Measurements from ENCODE around the gene CHRNE. TPM values are rescaled to one million over a fixed set of nuclear protein-coding genes. Genes with fewer than 3 reads are reported as not detected.

Gene CHRNE
- 0.25 and 0.66 TPM in 2 replicates for total RNA-seq (2012; rRNA removed)

GRCh38 chr17:4903051-4903818 lies at the start of gene CHRNE:
TSS of gene CHRNE (minus strand) at chr17:4903098. CDS start at chr17:4903063, 35 bp downstream.
- H3K9me3 ChIP-seq (replicated peaks; ENCODE audit: low read length): no peaks in the 10 kb centered on the region
- peaks cover 14% of the 10 kb centered on the region for H3K4me1 ChIP-seq (ENCODE audit: control insufficient read depth, insufficient read depth, low read length)
- H3K36me3 ChIP-seq (ENCODE audit: insufficient read depth, low read length): peaks cover 5% of the 10 kb centered on the region
- H3K4me2 ChIP-seq (ENCODE audit: low read length): peak within 1 kb of the TSS; percentile 48
- H3K4me3 ChIP-seq (ENCODE audit: low read length): no peak within 1 kb of the TSS
- no peak within 1 kb of the TSS for H3K9ac ChIP-seq (ENCODE audit: low read depth, low read length)
- H3K27me3 ChIP-seq (ENCODE audit: control insufficient read depth, insufficient read depth, low read length): peaks cover 3% of the 10 kb centered on the region

DNA sequence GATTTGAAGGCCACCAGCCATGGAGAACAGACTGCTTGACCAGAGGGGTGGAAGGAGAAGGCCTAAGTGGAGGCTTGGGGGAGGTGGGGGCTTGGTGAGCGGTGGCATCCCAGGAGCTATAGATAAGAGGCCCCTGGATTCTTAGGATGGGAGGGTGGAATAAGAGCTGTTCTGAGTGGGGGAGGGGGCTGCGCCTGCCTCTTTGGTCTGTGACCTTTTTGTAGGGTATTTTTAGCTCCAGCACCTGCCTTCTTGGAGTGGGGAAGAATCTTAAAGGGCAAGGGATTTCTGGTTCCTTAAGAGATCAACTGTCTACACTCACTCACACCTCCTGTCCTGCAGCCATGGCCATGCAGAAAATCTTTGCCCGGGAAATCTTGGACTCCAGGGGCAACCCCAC lies 48.6 kb upstream of the CHRNE start:
- Histone ChIP-seq H3K4me2 (ENCODE audit: low read length) (peak overlapping the region; percentile 92), H3K36me3 (ENCODE audit: insufficient read depth, low read length) (peaks cover 12% of the 10 kb centered on the region), H3K4me1 (ENCODE audit: control insufficient read depth, insufficient read depth, low read length) (peaks cover 40% of the 10 kb centered on the region), H3K9ac (ENCODE audit: low read depth, low read length) (no peak overlapping the region), H3K9me3 (replicated peaks; ENCODE audit: low read length) (no peaks in the 10 kb centered on the region), H3K4me3 (ENCODE audit: low read length) (peak overlapping the region; percentile 66), H3K27me3 (ENCODE audit: control insufficient read depth, insufficient read depth, low read length) (no peaks in the 10 kb centered on the region)

- H3K36me3 ChIP-seq (ENCODE audit: insufficient read depth, low read length): peaks cover 17% of the 10 kb centered on the region
- H3K4me3 ChIP-seq (ENCODE audit: low read length): peak within 1 kb of the TSS; percentile 66
- peak within 1 kb of the TSS; percentile 81 for H3K9ac ChIP-seq (ENCODE audit: low read depth, low read length)
- peaks cover 41% of the 10 kb centered on the region for H3K4me1 ChIP-seq (ENCODE audit: control insufficient read depth, insufficient read depth, low read length)
- peak within 1 kb of the TSS; percentile 92 for H3K4me2 ChIP-seq (ENCODE audit: low read length)
- no peaks in the 10 kb centered on the region for H3K9me3 ChIP-seq (replicated peaks; ENCODE audit: low read length)
- no peaks in the 10 kb centered on the region for H3K27me3 ChIP-seq (ENCODE audit: control insufficient read depth, insufficient read depth, low read length)
Measured at GRCh38 chr17:4950746-4951204, 47.9 kb upstream of the CHRNE start, which contains the start of gene ENO3. TSS of gene ENO3 (plus strand) at chr17:4951119. CDS start at chr17:4951830, 711 bp downstream.

GRCh38 chr17:4950075-4950745 lies 47.3 kb upstream of the CHRNE start:
- H3K9ac ChIP-seq (ENCODE audit: low read depth, low read length): peak overlapping the region; percentile 81
- no peaks in the 10 kb centered on the region for H3K9me3 ChIP-seq (replicated peaks; ENCODE audit: low read length)
- H3K36me3 ChIP-seq (ENCODE audit: insufficient read depth, low read length): peaks cover 23% of the 10 kb centered on the region
- H3K27me3 ChIP-seq (ENCODE audit: control insufficient read depth, insufficient read depth, low read length): no peaks in the 10 kb centered on the region
- H3K4me3 ChIP-seq (ENCODE audit: low read length): peak overlapping the region; percentile 66
- peaks cover 47% of the 10 kb centered on the region for H3K4me1 ChIP-seq (ENCODE audit: control insufficient read depth, insufficient read depth, low read length)
- peak overlapping the region; percentile 92 for H3K4me2 ChIP-seq (ENCODE audit: low read length)

DNA sequence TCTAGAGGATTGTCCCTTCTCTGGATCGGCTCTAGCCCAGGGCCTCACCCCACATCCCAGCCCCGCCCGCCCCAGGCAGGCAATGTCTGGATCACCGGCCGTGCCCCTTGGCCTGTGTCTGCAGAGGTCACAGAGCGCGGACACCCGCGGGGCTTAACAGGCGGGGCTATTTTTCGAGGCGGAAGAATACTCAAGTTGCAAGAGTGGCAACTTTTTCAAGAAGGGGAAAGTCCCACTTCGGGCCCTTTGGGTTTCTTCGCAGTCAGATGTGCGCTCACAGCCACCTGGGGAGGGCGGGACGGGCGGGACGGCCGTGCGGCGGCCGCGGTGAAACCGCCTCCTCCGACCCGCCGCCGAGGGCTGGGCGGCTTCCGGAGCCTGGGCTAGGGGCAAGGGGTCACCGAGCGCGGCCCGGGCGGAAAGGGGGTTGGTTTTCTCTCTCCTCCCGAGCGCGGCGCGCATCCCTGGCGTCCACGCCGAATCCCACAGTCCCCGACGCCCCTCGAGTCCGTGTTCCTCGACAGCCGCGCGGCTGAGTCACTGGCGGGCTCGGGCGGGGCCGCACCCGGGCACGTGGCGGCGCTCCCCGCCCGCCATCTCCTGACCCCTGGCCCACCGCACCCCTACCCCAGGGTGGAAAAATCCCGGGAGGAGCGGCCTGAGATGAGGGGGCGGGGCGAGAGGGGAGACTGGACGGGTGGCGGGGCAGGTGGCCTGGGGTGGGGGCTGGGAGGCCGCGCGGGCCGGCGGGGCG lies 46.6 kb upstream of the CHRNE start:
- Histone ChIP-seq H3K4me2 (ENCODE audit: low read length) (peak overlapping the region; percentile 86), H3K4me1 (ENCODE audit: control insufficient read depth, insufficient read depth, low read length) (peaks cover 53% of the 10 kb centered on the region), H3K9me3 (replicated peaks; ENCODE audit: low read length) (no peaks in the 10 kb centered on the region), H3K9ac (ENCODE audit: low read depth, low read length) (peak overlapping the region; percentile 72), H3K4me3 (ENCODE audit: low read length) (peak overlapping the region; percentile 99), H3K27me3 (ENCODE audit: control insufficient read depth, insufficient read depth, low read length) (no peaks in the 10 kb centered on the region), H3K36me3 (ENCODE audit: insufficient read depth, low read length) (peaks cover 29% of the 10 kb centered on the region)

GRCh38 chr17:4948931-4949320 lies 46.0 kb upstream of the CHRNE start:
- Histone ChIP-seq H3K27me3 (ENCODE audit: control insufficient read depth, insufficient read depth, low read length) (no peaks in the 10 kb centered on the region), H3K36me3 (ENCODE audit: insufficient read depth, low read length) (peaks cover 34% of the 10 kb centered on the region), H3K9me3 (replicated peaks; ENCODE audit: low read length) (no peaks in the 10 kb centered on the region), H3K4me2 (ENCODE audit: low read length) (peak overlapping the region; percentile 86), H3K4me1 (ENCODE audit: control insufficient read depth, insufficient read depth, low read length) (peaks cover 53% of the 10 kb centered on the region), H3K4me3 (ENCODE audit: low read length) (peak overlapping the region; percentile 99), H3K9ac (ENCODE audit: low read depth, low read length) (peak overlapping the region; percentile 72)

DNA sequence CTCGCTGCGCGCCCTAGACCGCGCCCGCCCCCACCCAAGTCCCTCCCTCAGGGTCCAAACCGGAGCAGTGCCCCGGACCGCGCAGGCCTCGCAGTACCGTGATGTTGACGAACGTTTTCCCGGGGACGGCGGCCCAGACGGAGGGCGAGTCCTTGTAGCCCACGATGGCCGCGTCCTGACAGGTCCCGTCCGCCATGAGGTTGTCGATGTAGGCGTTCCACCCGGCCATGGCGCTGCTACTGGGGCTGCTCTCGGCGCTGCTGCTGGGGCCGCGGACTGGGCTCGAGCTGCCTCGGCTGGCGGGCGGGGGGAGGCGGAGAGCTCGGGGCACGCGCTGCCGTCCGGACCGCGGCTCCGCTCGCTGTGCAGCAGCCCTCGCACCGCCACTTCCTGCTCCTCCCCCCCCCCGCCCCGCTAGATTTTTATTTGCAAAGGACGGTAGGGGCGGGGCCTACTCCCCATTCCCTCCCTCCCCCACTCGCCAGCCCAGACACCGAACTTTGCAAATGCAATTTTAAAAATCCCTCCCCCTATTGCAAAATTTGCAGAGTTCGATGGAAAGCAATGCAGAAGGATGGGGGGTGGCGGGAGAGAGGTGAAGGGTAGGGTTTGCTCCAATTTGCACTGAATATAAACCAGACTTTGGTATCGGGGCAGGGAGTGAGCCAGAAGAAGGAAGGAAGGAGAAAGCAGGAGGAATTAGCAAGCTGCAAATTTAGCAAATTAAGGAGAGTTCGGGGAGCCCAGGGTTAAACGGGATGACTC lies 45.5 kb upstream of the CHRNE start, which contains the start of gene PFN1:
PFN1 (minus strand) TSS at position 365 of the 765 bp plus-strand sequence; CDS start at position 229, 136 bp downstream.
- peaks cover 40% of the 10 kb centered on the region for H3K36me3 ChIP-seq (ENCODE audit: insufficient read depth, low read length)
- H3K4me2 ChIP-seq (ENCODE audit: low read length): peak within 1 kb of the TSS; percentile 92
- peaks cover 49% of the 10 kb centered on the region for H3K4me1 ChIP-seq (ENCODE audit: control insufficient read depth, insufficient read depth, low read length)
- peak within 1 kb of the TSS; percentile 97 for H3K9ac ChIP-seq (ENCODE audit: low read depth, low read length)
- no peaks in the 10 kb centered on the region for H3K9me3 ChIP-seq (replicated peaks; ENCODE audit: low read length)
- peak within 1 kb of the TSS; percentile 99 for H3K4me3 ChIP-seq (ENCODE audit: low read length)
- no peaks in the 10 kb centered on the region for H3K27me3 ChIP-seq (ENCODE audit: control insufficient read depth, insufficient read depth, low read length)

DNA sequence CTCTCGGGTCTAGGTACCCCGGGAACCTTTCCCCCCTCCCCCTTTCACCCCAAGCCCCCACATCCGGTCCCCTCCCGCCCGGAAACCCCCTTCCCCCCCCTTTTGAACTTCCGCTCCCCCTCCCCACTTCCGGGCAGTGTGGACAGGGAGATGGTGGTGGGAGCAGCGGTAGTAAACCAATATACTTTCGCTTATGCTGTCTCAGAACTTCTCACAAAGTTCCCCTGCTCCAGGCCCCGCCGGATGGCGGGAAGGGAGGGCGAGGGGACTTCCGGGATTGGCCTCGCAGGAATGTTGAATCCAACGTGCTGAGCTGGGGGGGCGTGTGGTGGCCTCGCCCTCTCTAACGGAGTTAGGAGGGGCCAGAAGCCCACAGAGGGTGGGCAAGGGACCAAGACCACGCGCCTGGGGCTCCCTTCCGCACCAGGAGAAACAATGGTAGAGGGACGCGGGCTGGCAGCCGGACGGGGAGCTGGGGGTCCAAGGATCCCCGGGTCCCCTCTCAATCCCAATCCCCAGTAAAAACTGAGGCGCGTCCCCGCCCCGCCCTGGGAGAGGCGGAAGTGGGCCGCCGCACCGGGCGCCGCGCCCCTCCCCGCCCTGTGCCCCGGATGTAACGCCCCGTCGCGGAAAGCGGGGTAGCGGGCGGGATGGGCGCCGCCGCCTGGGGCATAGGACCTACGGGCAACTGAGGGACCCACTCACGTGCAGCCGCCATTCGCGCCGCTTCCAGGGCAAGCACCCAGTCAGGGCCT lies 44.7 kb upstream of the CHRNE start:
- H3K4me3 ChIP-seq (ENCODE audit: low read length): peak overlapping the region; percentile 99
- H3K27me3 ChIP-seq (ENCODE audit: control insufficient read depth, insufficient read depth, low read length): no peaks in the 10 kb centered on the region
- H3K9ac ChIP-seq (ENCODE audit: low read depth, low read length): peak overlapping the region; percentile 97
- H3K4me1 ChIP-seq (ENCODE audit: control insufficient read depth, insufficient read depth, low read length): peaks cover 47% of the 10 kb centered on the region
- H3K36me3 ChIP-seq (ENCODE audit: insufficient read depth, low read length): peaks cover 48% of the 10 kb centered on the region
- peak overlapping the region; percentile 92 for H3K4me2 ChIP-seq (ENCODE audit: low read length)
- no peaks in the 10 kb centered on the region for H3K9me3 ChIP-seq (replicated peaks; ENCODE audit: low read length)

- Histone ChIP-seq H3K4me1 (ENCODE audit: control insufficient read depth, insufficient read depth, low read length) (peaks cover 45% of the 10 kb centered on the region), H3K9ac (ENCODE audit: low read depth, low read length) (peak overlapping the region; percentile 97)
Measured at GRCh38 chr17:4947010-4947410, 44.1 kb upstream of the CHRNE start.

GRCh38 chr17:4946312-4946976 lies 43.5 kb upstream of the CHRNE start:
- Histone ChIP-seq H3K27me3 (ENCODE audit: control insufficient read depth, insufficient read depth, low read length) (no peaks in the 10 kb centered on the region), H3K9ac (ENCODE audit: low read depth, low read length) (peak overlapping the region; percentile 97), H3K9me3 (replicated peaks; ENCODE audit: low read length) (no peaks in the 10 kb centered on the region), H3K4me3 (ENCODE audit: low read length) (peak overlapping the region; percentile 99), H3K36me3 (ENCODE audit: insufficient read depth, low read length) (peaks cover 52% of the 10 kb centered on the region), H3K4me1 (ENCODE audit: control insufficient read depth, insufficient read depth, low read length) (peaks cover 43% of the 10 kb centered on the region), H3K4me2 (ENCODE audit: low read length) (peak overlapping the region; percentile 92)

More at GRCh38 chr17:4947010-4947410, 44.1 kb upstream of the CHRNE start:
- Histone ChIP-seq H3K27me3 (ENCODE audit: control insufficient read depth, insufficient read depth, low read length) (no peaks in the 10 kb centered on the region), H3K4me2 (ENCODE audit: low read length) (peak overlapping the region; percentile 92), H3K36me3 (ENCODE audit: insufficient read depth, low read length) (peaks cover 52% of the 10 kb centered on the region), H3K4me3 (ENCODE audit: low read length) (peak overlapping the region; percentile 99), H3K9me3 (replicated peaks; ENCODE audit: low read length) (no peaks in the 10 kb centered on the region)
